ENCODE data around the gene MGST3. TPM values are rescaled to one million over a fixed set of nuclear protein-coding genes. Genes with fewer than 3 reads are reported as not detected.
A peak's percentile ranks its signal among the peaks of the same experiment; 100 is the strongest.

MGST3 gene
- total RNA-seq, 2 donors from 2014 or later, result 160 to 252 TPM

- Histone ChIP-seq H3K27ac (peak overlapping the region; percentile 80 to 89), H3K27me3 (replicated peaks; ENCODE audit: insufficient read depth) (no peaks in the 10 kb centered on the region), H3K36me3 (no peaks in the 10 kb centered on the region), H3K9me3 (no peaks in the 10 kb centered on the region), H3K4me1 (ENCODE audit: control insufficient read depth in 1 of 2, low read depth in 2 of 2) (peaks cover 9 to 22% of the 10 kb centered on the region in 2 donors), H3K4me3 (peak overlapping the region; percentile 89)
- ATAC-seq (ENCODE audit: insufficient number of reproducible peaks, low FRiP score, low read depth) (no peak), DNase-seq (ENCODE audit: low spot score) (no peak)
- no peak for TF ChIP-seq CTCF (IDR thresholded peaks at IDR 0.05)
Measured at GRCh38 chr1:165629848-165630628, 996 bp upstream of the MGST3 start.

GRCh38 chr1:165631342-165632151 is 513 bp downstream of the MGST3 start:
- no peaks in the 10 kb centered on the region for H3K27me3 ChIP-seq (replicated peaks; ENCODE audit: insufficient read depth)
- no peaks in the 10 kb centered on the region for H3K36me3 ChIP-seq
- no peaks in the 10 kb centered on the region for H3K9me3 ChIP-seq
- ATAC-seq (ENCODE audit: insufficient number of reproducible peaks, low FRiP score, low read depth) (peak; percentile 52), DNase-seq (ENCODE audit: low spot score) (peak; percentile 43)
- peak overlapping the region; percentile 80 to 89 for H3K27ac ChIP-seq
- TF ChIP-seq CTCF (IDR thresholded peaks at IDR 0.05), result peak; percentile 3
- H3K4me1 ChIP-seq (ENCODE audit: control insufficient read depth in 1 of 2, low read depth in 2 of 2), result peaks cover 21 to 37% of the 10 kb centered on the region in 2 donors
- peak overlapping the region; percentile 89 for H3K4me3 ChIP-seq

- Histone ChIP-seq H3K4me3 (peak overlapping the region; percentile 89), H3K4me1 (ENCODE audit: control insufficient read depth in 1 of 2, low read depth in 2 of 2) (peaks cover 26 to 43% of the 10 kb centered on the region in 2 donors), H3K27ac (peak overlapping the region; percentile 80 to 89), H3K9me3 (no peaks in the 10 kb centered on the region), H3K27me3 (replicated peaks; ENCODE audit: insufficient read depth) (no peaks in the 10 kb centered on the region), H3K36me3 (no peaks in the 10 kb centered on the region)
- ATAC-seq (ENCODE audit: insufficient number of reproducible peaks, low FRiP score, low read depth), result no peak
- TF ChIP-seq CTCF (IDR thresholded peaks at IDR 0.05), result no peak
- no peak for DNase-seq (ENCODE audit: low spot score)
Measured at GRCh38 chr1:165632152-165632469, 1.1 kb downstream of the MGST3 start.

GRCh38 chr1:165632491-165632890 is 1.5 kb downstream of the MGST3 start:
- Histone ChIP-seq H3K36me3 (no peaks in the 10 kb centered on the region), H3K4me3 (peak overlapping the region; percentile 89), H3K4me1 (ENCODE audit: control insufficient read depth in 1 of 2, low read depth in 2 of 2) (peaks cover 30 to 47% of the 10 kb centered on the region in 2 donors), H3K9me3 (no peaks in the 10 kb centered on the region), H3K27me3 (replicated peaks; ENCODE audit: insufficient read depth) (no peaks in the 10 kb centered on the region), H3K27ac (peak overlapping the region; percentile 80 to 89)
- ATAC-seq (ENCODE audit: insufficient number of reproducible peaks, low FRiP score, low read depth), result no peak
- no peak for TF ChIP-seq CTCF (IDR thresholded peaks at IDR 0.05)
- no peak for DNase-seq (ENCODE audit: low spot score)

GRCh38 chr1:165633614-165634013 is 2.6 kb downstream of the MGST3 start:
- Histone ChIP-seq H3K4me1 (ENCODE audit: control insufficient read depth in 1 of 2, low read depth in 2 of 2) (peaks cover 34 to 58% of the 10 kb centered on the region in 2 donors), H3K36me3 (no peaks in the 10 kb centered on the region), H3K27me3 (replicated peaks; ENCODE audit: insufficient read depth) (no peaks in the 10 kb centered on the region), H3K9me3 (no peaks in the 10 kb centered on the region), H3K4me3 (peak overlapping the region; percentile 8), H3K27ac (peak overlapping the region in 1 of 2 donors; percentile 4)
- TF ChIP-seq CTCF (IDR thresholded peaks at IDR 0.05), result no peak
- ATAC-seq (ENCODE audit: insufficient number of reproducible peaks, low FRiP score, low read depth) (no peak), DNase-seq (ENCODE audit: low spot score) (no peak)
